ENCODE data around the gene MEF2D. TPM values are rescaled to one million over a fixed set of nuclear protein-coding genes. Genes with fewer than 3 reads are reported as not detected.

Gene MEF2D
- total and polyA plus RNA-seq, 10 donors = 7.4 to 103 (median 61.6) TPM

- peak; percentile 80 for DNase-seq
- Histone ChIP-seq H3K9me3 (no peaks in the 10 kb centered on the region), H3K27ac (peak overlapping the region; percentile 99 to 100 (median 100)), H3K4me3 (peak overlapping the region in 1 of 8 donors; percentile 79), H3K4me1 (peaks cover 50 to 83% (median 66%) of the 10 kb centered on the region in 6 donors), H3K27me3 (replicated peaks in 1 of 7) (no peaks in the 10 kb centered on the region), H3K36me3 (no peaks in the 10 kb centered on the region)
- 15 to 31% (median 26%) methylated on average over 12 of the region's 12 CpGs for WGBS, 5 donors
- intact Hi-C loops (cut with DNase I; ENCODE audit: low total_unique reads) = no loop called here
- TF ChIP-seq POLR2AphosphoS5 (IDR thresholded peaks at IDR 0.05) (peak in 2 of 3 donors; percentile 79 to 90), POLR2A (IDR thresholded peaks at IDR 0.05) (peak in 1 of 3 donors; percentile 19), CTCF (IDR thresholded peaks at IDR 0.05 in 8 of 11, conservative IDR thresholded peaks at IDR 0.05 in 3 of 11) (no peak)
These were observed 2.5 kb upstream of the MEF2D start for GRCh38 chr1:156502894-156503697.

GRCh38 chr1:156502391-156502893 lies 1.9 kb upstream of the MEF2D start:
- intact Hi-C loops (cut with DNase I; ENCODE audit: low total_unique reads) = no loop called here
- no peak for DNase-seq
- TF ChIP-seq CTCF (IDR thresholded peaks at IDR 0.05 in 8 of 11, conservative IDR thresholded peaks at IDR 0.05 in 3 of 11) (no peak), POLR2AphosphoS5 (IDR thresholded peaks at IDR 0.05) (no peak), POLR2A (IDR thresholded peaks at IDR 0.05) (no peak)
- peak overlapping the region; percentile 99 to 100 (median 100) for H3K27ac ChIP-seq
- H3K9me3 ChIP-seq = no peaks in the 10 kb centered on the region
- no peaks in the 10 kb centered on the region for H3K36me3 ChIP-seq
- 0 to 14% (median 9%) methylated on average over 1 of the region's 1 CpG for WGBS, 5 donors
- H3K27me3 ChIP-seq (replicated peaks in 1 of 7) = no peaks in the 10 kb centered on the region
- peak overlapping the region in 1 of 8 donors; percentile 79 for H3K4me3 ChIP-seq
- peaks cover 56 to 83% (median 67%) of the 10 kb centered on the region in 6 donors for H3K4me1 ChIP-seq

GRCh38 chr1:156500793-156501506 lies 375 bp upstream of the MEF2D start:
- H3K27ac ChIP-seq = peak overlapping the region; percentile 99 to 100 (median 100)
- H3K27me3 ChIP-seq (replicated peaks in 1 of 7) = no peaks in the 10 kb centered on the region
- intact Hi-C loops (cut with DNase I; ENCODE audit: low total_unique reads) = no loop called here
- peak overlapping the region; percentile 69 to 97 (median 88) for H3K4me3 ChIP-seq
- DNase-seq = peak; percentile 98
- H3K4me1 ChIP-seq = peaks cover 71 to 86% (median 78%) of the 10 kb centered on the region in 6 donors
- TF ChIP-seq POLR2AphosphoS5 (IDR thresholded peaks at IDR 0.05) (peak; percentile 99), POLR2A (IDR thresholded peaks at IDR 0.05) (peak; percentile 65 to 90 (median 89)), CTCF (IDR thresholded peaks at IDR 0.05 in 8 of 11, conservative IDR thresholded peaks at IDR 0.05 in 3 of 11) (peak in 10 of 11 experiments; percentile 33 to 84 (median 60))
- WGBS, 5 donors = 0 to 2% (median 1%) methylated on average over 25 to 57 of the region's 57 CpGs
- no peaks in the 10 kb centered on the region for H3K36me3 ChIP-seq
- no peaks in the 10 kb centered on the region for H3K9me3 ChIP-seq

Data from spleen (tissue), 11 donors.